22Rv1 (cell line): Measurements from ENCODE around the gene BTF3L4.

ENCODE experiments used
- ZFX ChIP-seq: fragments of 450-650 bp; IDR thresholded peaks from 2 replicates; pipeline ENCODE4 v1.6.1; 2017; ENCODE audit warnings: antibody characterized with exemption, borderline replicate concordance
- TF ChIP-seq, protein P1 (sequence below): fragments of 450-650 bp; IDR thresholded peaks from 2 replicates; pipeline ENCODE4 v1.5.1; 2017; ENCODE audit warnings: mild to moderate bottlenecking

DNA sequence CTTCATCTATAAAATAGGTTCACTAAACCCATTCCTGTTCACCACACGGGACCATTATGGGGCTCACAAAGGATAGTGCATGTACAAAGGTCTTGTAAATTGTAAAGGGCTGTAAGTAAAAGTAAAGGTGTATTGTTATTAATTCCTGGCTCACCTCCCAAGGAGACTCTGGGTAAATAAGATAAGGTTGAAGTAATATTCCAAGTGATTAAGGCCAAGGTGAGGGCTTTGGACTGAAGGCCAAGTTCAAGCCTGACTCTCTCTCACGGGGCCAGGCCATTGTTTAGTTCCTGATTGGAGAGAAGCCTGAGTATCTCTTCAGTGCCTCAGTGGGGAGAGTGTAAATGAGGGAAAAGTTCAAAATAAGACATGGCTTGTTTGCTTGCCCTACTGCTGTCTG, 66.3 kb downstream of the BTF3L4 start:
- TF ChIP-seq, protein P1, sequence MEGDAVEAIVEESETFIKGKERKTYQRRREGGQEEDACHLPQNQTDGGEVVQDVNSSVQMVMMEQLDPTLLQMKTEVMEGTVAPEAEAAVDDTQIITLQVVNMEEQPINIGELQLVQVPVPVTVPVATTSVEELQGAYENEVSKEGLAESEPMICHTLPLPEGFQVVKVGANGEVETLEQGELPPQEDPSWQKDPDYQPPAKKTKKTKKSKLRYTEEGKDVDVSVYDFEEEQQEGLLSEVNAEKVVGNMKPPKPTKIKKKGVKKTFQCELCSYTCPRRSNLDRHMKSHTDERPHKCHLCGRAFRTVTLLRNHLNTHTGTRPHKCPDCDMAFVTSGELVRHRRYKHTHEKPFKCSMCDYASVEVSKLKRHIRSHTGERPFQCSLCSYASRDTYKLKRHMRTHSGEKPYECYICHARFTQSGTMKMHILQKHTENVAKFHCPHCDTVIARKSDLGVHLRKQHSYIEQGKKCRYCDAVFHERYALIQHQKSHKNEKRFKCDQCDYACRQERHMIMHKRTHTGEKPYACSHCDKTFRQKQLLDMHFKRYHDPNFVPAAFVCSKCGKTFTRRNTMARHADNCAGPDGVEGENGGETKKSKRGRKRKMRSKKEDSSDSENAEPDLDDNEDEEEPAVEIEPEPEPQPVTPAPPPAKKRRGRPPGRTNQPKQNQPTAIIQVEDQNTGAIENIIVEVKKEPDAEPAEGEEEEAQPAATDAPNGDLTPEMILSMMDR, result no peak
- TF ChIP-seq ZFX, result no peak
